IPS-NIHi7 (cell line): ENCODE measurements around the gene TAF1A.
A peak's percentile ranks its signal among the peaks of the same experiment; 100 is the strongest.
"Not testable (repeated sequence)": the region's sequence is repeated elsewhere in the genome, so short reads cannot be mapped to it uniquely, and the experiment has no call there.

Experiments
- DNase-seq: peaks from one replicate; pipeline ENCODE4 v3.0.0; 2012; ENCODE audit warnings: mixed read lengths; ENCODE audit errors: extremely low spot score

TAF1A gene

DNA sequence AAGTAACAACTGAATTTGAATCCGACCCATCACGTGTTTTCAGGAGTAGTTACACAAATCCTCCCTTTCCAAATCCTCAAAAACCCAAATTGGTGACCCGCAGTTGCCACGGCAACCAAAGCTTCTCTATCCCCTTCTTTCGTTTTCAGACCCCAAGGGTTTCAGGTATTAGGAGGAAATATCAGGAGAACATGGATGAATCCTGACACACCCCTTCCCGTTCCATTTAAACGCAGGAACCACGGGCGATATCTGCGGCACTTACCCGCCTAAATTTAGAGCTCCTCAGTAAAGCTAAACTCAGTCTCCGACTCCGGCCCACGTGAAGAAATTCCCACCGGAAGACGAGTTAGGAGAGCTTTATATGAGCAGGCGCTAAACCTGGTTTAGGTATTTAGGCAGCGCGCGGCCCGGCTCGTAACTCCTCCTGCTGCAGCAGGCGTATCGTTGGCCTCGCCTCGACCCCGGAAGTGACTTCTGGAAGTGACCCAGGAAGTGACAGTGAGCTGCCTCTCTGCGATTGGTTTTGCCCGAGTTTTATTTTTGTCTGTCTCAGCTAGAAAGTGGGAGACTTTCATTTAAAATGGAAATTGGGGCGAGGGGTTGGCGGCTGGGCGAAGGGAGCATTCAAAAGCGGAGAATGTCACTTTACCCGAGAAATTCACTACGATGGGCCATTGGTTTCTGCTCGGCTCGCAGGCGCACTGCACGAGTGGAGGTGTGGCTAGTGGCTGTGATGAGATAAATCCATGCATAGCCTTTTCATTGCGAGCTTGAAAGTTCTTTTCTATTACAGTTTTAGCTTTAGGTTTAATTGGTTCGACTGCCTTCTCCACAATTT is at the start of gene TAF1A:
TAF1A (minus strand) TSS at position 472 of the 841 bp plus-strand sequence.
- peak; percentile 91 for DNase-seq

DNA sequence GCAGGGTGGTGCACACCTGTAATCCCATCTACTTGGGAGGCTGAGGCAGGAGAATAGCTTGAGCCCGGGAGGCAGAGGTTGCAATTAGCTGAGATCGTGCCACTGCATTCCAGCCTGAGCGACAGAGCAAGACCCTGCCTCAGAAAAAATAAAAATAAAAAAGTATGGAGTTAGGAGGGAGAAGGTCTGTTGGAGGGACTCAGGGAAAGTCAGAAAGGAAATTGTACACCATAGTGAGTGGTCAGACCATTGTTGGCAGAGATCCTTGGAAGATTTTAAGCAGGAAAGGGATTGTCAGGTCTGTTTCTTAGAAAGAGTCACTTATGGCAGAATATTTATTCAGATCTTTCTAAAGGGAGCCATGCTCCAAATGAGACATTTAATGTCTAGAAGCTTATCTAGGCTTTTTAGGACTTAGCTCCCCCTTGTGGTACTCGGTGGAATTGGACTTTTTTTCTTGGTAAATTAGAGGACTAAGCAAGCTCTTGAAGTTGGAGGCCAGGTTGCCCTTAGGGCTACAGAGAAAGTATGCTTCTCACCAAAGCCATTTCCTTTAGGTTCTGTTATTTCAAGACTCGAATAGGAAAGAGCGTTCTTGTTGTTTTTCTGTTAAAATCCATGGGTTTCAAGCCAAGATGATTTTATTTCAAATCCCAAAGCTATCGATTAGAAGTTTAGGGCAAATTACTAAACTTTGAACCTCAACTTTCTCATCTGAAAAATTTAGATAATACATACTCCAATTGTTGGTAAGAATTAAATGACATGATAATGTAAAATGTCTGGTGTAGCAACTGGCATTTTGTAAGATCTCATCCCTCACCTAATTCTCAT is 44.7 kb upstream of the TAF1A start:
- peak; percentile 66 for DNase-seq

DNA sequence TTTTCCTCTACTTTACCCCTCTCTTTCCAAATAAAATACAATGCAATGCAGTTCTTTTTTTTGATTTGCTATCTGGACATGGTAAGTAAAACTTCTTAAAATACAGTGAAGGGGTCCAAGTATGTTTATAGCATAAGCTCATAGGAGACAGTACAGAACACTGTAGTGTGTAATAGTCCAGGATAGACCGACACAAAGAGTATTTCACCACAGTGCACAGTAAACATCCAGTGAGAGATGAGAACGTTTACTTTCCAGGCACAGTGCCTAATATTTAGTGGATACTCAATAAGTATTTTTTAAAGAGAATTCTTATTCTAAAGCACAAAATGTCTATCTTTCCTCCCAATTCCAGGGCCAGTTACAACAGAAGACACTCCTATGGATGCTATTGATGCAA is 43.0 kb upstream of the TAF1A start:
- no peak for DNase-seq

DNA sequence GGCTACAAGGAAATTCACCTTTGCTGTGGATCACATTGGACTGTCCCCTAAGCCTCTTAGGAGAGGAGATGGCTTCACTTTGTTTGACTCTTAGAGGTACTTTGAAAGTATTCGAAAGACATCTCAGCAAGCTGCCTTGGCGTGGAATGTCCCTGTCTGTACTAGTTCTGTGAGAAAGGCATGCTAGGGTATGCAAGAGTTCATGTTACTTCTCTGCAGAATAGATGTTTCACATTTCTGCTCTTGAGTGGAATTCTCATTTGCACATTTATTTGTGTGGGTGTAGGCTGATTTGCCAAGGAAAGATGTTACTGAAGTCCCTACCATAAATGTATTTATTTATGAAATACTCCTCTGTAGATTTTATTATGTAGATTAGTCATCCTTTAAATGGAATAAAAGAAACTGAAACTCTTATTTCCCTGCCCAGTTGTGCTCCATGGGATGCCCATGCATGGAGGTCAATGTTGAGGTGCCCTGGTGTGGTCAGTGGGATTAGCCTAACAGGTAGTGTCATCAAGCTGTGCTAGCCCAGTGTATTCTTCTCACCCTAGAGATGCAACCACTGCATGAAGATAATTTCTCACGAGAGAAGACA is 42.0 kb upstream of the TAF1A start:
- DNase-seq: no peak

DNA sequence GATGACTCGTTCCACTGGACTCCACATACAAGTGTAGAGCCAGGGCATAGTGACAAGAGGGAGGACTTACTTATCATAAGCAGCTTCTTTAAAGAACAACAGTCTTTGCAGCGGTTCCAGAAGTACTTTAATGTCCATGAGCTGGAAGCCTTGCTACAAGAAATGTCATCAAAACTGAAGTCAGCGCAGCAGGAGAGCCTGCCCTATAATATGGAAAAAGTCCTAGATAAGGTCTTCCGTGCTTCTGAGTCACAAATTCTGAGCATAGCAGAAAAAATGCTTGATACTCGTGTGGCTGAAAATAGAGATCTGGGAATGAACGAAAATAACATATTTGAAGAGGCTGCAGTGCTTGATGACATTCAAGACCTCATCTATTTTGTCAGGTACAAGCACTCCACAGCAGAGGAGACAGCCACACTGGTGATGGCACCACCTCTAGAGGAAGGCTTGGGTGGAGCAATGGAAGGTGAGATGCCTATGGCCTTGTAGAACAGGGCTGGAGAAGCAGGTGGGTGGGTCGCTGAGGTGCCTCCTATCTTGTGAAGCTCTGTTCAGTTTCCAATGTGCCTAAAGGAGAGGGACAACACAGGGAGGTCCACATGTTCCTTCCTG is 40.3 kb upstream of the TAF1A start:
- DNase-seq: no peak

DNA sequence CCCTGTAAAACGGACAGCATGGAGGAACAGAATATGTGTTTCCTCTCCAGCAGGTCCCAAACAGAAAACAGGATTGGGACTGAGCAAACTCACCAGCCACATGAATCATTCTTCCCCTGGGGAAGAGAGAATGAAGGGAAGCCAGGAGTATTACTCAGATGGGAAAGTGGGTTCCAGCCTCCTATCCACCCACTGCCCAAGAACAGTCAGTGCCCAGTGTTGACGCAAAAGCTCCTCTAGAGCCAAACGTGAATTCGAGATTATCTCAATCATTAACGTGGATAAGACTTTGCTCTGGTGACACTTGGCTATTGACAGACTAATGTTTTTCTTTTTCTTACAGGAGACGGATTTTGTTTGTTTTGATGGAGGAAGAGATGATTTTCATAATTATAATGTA is 37.5 kb upstream of the TAF1A start:
- no peak for DNase-seq

DNA sequence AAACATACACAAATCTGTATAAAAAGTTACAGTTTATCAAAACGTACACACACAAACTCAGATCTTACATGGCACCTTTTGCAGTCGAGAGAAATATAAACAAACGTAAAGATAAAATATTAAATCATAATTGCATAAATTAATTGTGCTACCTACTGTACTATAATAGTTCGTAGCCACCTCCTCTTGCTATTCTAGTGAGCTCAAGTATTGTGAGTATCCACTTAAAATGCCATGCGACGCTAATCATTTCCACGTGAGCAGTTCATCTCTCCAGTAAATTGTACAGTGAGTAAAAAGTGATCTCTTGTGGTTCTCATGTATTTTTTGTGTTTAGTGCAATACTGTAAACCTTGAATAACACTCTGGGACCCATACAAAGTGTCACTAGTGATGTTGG is 34.5 kb upstream of the TAF1A start:
- no peak for DNase-seq

DNA sequence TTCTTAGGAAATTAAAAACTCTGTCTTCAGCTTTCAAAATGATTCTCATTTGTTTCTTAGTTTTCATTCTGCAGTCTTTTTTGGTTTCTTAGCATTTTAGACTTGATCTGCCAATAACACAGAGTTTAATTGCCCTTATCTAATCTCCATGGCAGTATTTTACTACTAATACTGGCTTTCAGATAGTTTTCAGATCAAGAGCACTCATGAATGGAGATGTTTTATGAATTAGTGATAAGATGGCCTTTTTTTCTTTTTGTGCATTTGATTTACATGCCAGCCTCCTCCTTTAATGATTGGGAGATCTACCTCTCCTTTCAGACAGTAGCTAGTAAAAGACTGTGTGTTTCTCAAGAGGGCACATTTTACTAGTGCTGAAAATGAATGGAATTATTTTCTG is 33.7 kb upstream of the TAF1A start:
- DNase-seq: no peak

DNA sequence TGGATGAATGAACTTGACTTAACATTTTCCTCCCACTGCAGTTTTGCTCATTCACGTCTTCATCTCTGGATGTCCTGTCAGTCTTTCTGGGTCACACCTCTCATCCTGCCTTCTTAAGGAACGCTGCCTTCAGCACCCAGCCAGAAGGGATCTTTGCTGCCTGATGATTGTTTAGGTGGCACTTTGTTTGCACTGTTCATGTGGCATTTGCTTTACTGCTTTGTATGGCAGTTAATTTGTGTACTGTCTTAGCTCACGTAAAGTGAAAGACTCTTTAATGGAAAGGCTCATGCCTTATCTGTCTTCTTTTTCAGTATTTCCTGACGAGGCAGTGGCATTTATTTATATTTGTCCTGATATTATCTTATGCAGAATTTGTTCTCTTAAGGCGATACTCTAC is 33.0 kb upstream of the TAF1A start:
- DNase-seq: no peak

DNA sequence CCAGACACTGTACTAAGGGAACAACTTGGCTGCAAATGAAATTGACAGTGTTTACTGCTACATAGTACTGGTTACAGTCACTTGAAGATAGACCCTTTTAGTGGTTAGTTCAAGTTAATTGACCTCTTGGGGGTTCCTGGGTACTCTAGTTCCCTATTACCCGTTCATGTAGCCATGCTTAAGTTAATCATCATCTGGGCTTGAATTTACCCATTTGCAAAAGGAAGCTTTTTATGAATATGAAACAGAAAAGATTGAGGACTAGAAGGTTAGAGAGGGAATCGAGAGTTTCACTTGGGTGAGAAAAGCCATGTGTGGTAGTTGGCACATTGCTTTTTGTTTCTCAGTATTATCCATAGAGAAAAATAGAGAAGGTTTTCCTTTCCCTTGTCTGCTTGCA is 30.8 kb upstream of the TAF1A start:
- no peak for DNase-seq

DNA sequence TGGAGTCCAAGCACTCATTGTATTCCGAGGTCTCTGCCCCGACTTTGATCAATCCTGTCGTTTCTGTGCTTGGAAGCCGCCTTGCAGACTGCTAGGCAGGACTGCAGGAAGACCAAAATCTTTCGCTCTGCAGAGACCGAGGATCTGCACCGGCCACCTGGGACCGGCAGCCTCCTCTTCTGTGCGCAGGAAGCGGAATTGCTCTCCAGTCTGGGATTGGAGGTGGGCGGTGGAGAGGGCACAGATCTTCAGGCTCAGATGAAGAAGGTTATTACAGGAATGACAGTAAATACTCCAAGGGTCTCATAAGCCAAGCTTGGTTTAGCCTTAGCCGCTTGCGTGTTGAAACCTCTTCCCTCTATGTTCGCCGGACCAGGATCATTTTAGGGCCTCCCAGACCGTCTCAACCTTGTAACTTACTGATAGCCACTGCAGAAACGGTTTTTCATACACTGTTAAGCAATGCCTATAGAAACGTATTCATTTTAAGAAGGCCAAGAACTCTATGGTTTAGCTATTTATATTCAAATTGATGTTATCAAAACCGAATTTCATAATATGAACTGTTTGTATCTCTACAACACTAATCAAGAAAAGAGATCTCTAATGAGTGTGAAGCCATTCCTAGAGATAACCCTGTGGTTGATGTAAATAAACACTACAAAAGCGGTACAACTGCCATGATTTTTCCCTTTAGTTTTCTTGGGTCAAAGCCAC is 29.3 kb upstream of the TAF1A start:
- DNase-seq: peak; percentile 38

DNA sequence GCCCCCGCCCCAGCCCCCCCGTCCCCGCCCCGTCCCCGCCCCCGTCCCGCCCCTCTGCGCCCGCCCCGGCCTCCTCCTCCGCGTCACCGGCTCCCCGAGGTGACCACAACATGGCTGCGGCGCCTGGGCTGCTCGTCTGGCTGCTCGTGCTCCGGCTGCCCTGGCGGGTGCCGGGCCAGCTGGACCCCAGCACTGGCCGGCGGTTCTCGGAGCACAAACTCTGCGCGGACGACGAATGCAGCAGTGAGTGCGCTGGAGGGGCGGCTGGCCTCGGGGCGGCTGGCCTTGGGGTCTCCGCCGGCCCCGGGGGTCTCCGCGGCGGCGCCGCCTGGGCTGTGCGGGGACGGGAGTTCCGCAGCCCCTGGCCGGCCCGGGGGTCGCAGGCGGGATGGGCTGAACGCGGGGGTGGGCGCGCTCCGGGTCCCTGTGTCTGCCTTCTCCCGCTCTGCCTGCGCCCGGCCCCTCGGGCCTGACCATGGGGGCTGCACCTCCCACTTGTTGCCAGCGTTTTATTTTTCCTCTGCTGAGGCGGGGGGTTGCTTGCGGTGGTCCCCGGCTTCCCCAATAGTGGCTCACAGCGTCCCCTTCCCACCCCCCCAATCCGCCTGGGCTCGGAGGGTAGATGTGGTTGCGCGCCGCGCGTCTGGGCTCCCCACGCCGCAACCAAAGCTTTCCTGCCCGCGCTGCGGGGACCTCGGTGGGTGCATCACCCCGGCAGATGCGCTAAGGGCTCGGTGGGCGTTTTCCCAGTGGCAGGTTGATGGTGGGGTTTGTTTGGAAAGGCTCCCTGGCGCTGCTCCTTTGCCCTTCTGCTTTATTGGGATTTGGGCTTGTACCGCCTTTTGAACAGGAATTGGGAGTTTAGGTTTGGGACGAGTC is 28.5 kb upstream of the TAF1A start, which contains the start of gene MIA3:
MIA3 (plus strand) TSS at position 97 of the 879 bp plus-strand sequence; CDS start at position 111, 14 bp downstream.
- peak; percentile 88 for DNase-seq

DNA sequence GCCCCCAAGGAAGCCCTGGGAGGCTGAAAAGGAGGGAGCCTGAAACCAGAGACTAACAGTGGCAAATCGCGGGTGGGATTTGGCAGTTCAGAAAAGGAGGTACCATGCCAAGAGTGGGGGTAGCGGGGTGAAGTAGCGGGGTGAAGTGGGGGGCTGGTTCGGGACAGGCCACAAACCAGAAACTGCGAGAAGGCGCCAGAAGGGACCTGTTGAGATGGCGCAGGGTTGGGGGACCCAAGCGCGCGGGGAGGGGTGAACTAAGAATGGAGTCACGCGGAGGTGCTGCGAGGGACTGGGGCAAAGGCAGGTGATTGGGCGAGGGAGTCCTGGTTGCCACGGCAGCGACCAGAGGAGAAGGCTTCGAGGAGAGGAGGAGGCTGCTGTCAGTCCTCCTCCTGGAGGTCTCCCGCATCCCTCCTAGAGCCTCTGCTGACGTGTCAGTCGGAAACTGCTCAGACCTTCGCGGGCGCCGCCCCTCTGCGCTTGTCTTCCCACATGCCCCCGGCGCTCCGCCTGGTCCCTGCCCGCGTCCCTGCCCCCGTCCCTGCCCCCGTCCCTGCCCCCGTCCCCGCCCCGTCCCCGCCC is 27.7 kb upstream of the TAF1A start:
- peak; percentile 93 for DNase-seq

DNA sequence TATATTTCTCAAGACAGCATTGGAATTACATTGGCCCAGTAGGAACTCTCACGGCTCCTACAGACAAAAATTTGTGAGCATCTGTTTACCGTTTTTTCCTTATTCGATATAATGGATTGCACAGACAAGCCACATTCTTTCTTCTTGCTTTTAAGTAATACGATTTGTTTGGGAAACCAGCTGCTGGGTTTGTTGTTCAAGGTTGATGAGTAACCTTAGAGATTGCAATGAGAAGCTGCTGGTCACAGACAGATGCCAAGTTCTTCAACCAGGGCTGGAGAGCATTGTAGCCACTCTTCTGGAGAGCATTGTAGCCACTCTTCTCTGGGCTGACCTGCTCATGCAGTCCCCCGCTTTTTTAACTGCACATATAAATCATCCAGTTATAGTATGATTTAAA is 26.8 kb upstream of the TAF1A start:
- no peak for DNase-seq

DNA sequence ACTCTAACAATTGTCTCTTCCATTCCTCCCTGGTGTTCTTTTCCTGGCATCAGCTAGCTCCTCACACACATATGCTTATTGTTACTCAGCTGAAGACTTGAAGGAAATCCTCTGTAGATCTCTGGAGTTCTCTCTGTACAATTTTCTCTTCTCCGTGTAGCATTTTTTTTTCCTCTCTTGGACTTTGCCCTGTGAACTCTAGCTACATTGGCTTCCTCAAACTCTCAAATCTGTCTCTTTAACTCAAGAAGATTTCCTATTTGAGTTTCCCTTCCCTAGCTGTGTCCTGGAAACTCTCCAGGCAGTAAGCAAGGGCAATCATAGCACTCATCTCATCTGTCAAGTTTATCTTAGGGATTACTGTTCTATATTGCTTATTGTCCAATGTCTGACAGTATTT is 23.9 kb upstream of the TAF1A start:
- DNase-seq: no peak

DNA sequence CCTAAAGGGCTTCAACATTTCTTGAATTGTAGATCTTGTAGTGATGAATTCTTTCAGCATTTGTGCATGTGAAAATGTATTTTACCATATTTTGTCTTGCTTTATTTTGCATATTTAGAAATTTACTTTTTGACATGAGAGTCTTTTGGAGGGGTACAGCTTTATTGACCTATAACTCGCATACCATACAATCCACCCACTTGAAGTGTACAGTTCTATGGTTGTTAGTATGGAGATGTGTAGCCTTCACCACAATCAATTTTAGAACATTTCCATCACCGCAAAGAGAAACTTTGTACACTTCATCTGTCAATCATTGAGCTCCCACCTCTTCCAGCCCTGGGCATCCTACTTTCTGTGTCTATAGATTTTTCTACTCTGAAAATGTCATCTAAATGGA is 21.0 kb upstream of the TAF1A start:
- no peak for DNase-seq

DNA sequence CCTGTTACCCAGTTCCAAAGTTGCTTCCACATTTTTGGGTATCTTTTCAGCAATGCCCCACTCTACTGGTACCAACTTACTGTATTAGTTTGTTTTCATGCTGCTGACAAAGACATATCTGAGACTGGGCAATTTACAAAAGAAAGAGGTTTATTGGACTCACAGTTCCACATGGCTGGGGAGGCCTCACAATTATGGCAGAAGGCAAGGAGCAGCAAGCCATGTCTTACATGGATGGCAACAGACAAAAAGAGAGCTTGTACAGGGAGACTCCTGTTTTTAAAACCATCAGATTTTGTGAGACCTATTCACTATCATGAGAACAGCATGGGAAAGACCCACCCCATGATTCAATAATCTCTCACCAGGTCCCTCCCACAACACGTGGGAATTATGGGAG is 19.4 kb upstream of the TAF1A start:
- not testable (repeated sequence) for DNase-seq

DNA sequence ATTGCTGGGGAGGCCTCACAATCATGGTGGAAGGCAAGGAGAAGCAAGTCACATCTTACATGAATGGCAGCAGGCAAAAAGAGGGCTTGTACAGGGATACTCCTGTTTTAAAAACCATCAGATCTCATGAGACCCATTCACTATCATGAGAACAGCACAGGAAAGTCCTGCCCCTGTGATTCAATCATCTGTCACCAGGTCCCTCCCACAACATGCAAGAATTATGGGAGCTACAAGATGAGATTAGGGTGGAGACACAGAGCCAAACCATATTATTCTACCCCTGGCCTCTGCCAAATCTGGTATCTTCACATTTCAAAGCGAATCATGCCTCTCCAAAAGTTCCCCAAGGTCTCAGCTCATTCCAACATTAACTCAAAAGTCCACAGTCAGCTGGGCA is 17.0 kb upstream of the TAF1A start:
- DNase-seq: no peak

DNA sequence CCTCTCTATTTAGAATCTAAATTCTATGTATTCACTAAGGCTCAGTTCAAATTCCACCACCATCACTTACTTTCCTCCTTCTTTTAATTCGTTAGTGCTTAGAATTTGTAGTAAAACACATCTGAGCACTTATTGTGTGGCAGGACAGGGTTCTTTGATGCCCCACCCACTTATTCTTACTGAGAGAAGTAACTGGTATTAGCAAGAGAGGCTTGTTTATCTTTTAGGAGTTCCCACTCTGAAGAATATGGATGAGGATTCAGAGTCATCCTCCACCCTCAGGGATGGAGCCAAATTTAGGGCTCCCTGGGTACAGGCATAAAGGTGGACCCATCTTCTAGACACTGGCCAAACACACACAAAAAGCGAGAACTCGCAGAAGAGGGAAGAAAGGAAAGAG is 11.5 kb upstream of the TAF1A start:
- DNase-seq: no peak

DNA sequence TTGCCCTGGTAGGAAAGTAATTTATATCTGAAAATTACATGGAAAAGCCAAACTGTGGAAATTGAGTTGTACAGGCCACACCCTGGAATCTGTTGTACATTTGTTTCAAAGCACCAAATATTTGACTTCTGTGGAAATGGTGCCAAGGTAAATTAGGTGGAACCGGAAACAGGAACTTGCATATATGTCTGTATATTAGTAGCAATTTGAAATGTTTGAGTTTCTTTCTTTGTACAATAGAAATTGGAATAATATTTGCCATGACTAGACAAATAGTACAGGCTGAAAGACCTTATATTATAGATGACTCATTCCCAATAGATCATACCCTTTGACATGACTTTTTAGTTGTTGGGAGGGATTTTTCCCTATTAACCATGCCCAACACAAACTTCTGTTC is 10.5 kb upstream of the TAF1A start:
- DNase-seq: no peak
